MG63 (cell line): ENCODE results near the gene SAT1. TPM values are rescaled to one million over a fixed set of nuclear protein-coding genes. Genes with fewer than 3 reads are reported as not detected.

Experiments
- DNase-seq: peaks from one replicate; pipeline ENCODE4 v3.0.0-alpha.2; 2020
- H3K27me3 ChIP-seq: fragments of 250-450 bp; sonication (Bioruptor Pico); 2 replicates; pipeline ENCODE4 v1.5.1; 2020; ENCODE audit warnings: mild to moderate bottlenecking, moderate library complexity
- H3K36me3 ChIP-seq: fragments of 250-450 bp; sonication (Bioruptor Pico); 2 replicates; pipeline ENCODE4 v1.5.1; 2020; ENCODE audit warnings: mild to moderate bottlenecking, moderate library complexity
- H3K4me3 ChIP-seq: fragments of 250-450 bp; sonication (Bioruptor Pico); 2 replicates; pipeline ENCODE4 v1.5.1; 2020; ENCODE audit warnings: mild to moderate bottlenecking, moderate library complexity
- H3K9me3 ChIP-seq: fragments of 250-450 bp; sonication (Bioruptor Pico); 2 replicates; pipeline ENCODE4 v1.5.1; 2020; ENCODE audit warnings: mild to moderate bottlenecking, moderate library complexity
- total RNA-seq: library from RNA; depleted of rRNA; stranded (reverse); fragments of >200 nt; shearing (Covaris generic); gene quantifications from 2 replicates; pipeline ENCODE4 v1.2.3, GENCODE V29; 2014; ENCODE audit warnings: low replicate concordance; rRNA removed

The SAT1 gene
- total RNA-seq, 1 experiment from 2014 or later, result 62.1 TPM

GRCh38 chrX:23819385-23820234 is 36.6 kb downstream of the SAT1 start:
- Histone ChIP-seq H3K36me3 (no peaks in the 10 kb centered on the region), H3K9me3 (no peaks in the 10 kb centered on the region), H3K27me3 (no peaks in the 10 kb centered on the region), H3K4me3 (no peak overlapping the region)
- DNase-seq, result no peak

DNA sequence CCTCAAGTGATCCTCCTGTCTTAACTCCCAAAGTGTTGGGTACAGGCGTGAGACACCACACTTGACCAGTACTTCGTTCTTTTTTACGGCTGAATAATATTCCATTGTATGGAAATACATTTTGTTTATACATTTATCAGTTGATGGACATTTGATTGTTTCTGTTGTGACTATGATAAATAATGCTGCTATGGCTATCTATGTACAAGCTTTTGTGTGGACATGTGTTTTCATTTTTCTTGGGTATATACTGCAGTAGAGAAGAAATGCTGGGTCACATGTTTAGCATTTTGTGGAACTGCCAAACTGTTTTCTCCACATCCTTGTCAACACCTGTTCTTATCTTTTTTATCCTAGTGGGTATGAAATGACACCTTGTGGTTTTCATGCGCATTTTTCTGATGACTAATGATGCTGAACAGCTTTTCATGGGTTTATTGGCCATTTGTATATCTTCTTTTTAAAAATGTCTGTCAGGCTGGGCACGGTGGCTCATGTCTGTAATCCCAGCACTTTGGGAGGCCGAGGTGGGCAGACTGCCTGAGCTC is 37.3 kb downstream of the SAT1 start:
- no peak for DNase-seq
- Histone ChIP-seq H3K9me3 (no peaks in the 10 kb centered on the region), H3K27me3 (no peaks in the 10 kb centered on the region), H3K36me3 (no peaks in the 10 kb centered on the region), H3K4me3 (no peak overlapping the region)

GRCh38 chrX:23821847-23822246 is 38.9 kb downstream of the SAT1 start:
- no peak overlapping the region for H3K4me3 ChIP-seq
- H3K36me3 ChIP-seq, result no peaks in the 10 kb centered on the region
- no peaks in the 10 kb centered on the region for H3K9me3 ChIP-seq
- H3K27me3 ChIP-seq, result no peaks in the 10 kb centered on the region
- DNase-seq, result no peak

GRCh38 chrX:23822397-23822796 is 39.4 kb downstream of the SAT1 start:
- Histone ChIP-seq H3K9me3 (no peaks in the 10 kb centered on the region), H3K27me3 (no peaks in the 10 kb centered on the region)
- DNase-seq, result no peak

DNA sequence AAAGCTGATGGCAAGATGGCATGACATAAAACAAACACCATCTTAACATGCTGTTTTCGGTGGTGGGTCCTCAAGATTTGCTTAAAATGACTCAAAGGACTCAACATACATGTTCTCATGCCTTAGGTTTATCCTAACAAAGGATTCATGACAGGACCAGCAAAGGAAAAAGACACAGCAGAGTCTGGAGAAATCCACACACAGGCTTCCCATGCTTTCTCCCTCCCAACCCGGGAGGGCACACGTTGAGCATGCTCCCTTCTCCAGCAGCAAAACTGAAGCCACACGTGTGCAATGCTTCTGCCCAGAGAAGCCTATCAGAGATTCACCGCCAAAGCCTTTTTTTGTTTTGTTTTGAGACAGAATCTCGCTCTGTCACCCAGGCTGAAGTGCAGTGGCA is 39.9 kb downstream of the SAT1 start:
- Histone ChIP-seq H3K4me3 (no peak overlapping the region), H3K9me3 (no peaks in the 10 kb centered on the region), H3K27me3 (no peaks in the 10 kb centered on the region), H3K36me3 (no peaks in the 10 kb centered on the region)
- no peak for DNase-seq

More at GRCh38 chrX:23822397-23822796, 39.4 kb downstream of the SAT1 start:
- no peak overlapping the region for H3K4me3 ChIP-seq
- no peaks in the 10 kb centered on the region for H3K36me3 ChIP-seq

DNA sequence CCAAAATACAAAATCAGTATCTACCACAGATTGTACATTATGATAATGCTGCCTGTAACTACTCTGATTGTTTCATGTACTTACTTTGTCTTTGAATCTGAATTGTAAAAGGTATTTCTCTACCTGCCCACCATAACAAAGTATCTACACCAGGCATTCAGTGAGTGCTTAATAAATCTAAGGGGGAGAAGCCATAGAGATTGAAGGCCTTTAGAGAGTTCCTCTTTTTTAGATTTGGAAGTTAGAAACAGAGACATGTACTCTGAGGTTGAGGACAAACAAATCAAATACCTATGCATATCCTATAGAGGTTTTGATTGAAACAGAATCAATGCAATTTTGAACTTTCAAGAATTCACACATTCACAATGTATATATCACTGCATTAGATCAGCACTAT is 42.7 kb downstream of the SAT1 start:
- Histone ChIP-seq H3K27me3 (no peaks in the 10 kb centered on the region), H3K36me3 (no peaks in the 10 kb centered on the region), H3K9me3 (no peaks in the 10 kb centered on the region), H3K4me3 (no peak overlapping the region)
- DNase-seq, result no peak

- DNase-seq, result no peak
- H3K4me3 ChIP-seq, result no peak overlapping the region
- H3K27me3 ChIP-seq, result no peaks in the 10 kb centered on the region
- H3K9me3 ChIP-seq, result no peaks in the 10 kb centered on the region
- no peaks in the 10 kb centered on the region for H3K36me3 ChIP-seq
These were observed 43.2 kb downstream of the SAT1 start for GRCh38 chrX:23826216-23826615.

GRCh38 chrX:23826653-23827052 is 43.7 kb downstream of the SAT1 start:
- no peak overlapping the region for H3K4me3 ChIP-seq
- no peak for DNase-seq
- H3K9me3 ChIP-seq, result no peaks in the 10 kb centered on the region
- H3K36me3 ChIP-seq, result no peaks in the 10 kb centered on the region
- H3K27me3 ChIP-seq, result no peaks in the 10 kb centered on the region

- DNase-seq, result no peak
- no peak overlapping the region for H3K4me3 ChIP-seq
- no peaks in the 10 kb centered on the region for H3K36me3 ChIP-seq
- H3K9me3 ChIP-seq, result no peaks in the 10 kb centered on the region
- H3K27me3 ChIP-seq, result no peaks in the 10 kb centered on the region
These were observed 45.9 kb downstream of the SAT1 start for GRCh38 chrX:23828881-23829280.

GRCh38 chrX:23832721-23833120 is 49.7 kb downstream of the SAT1 start:
- H3K36me3 ChIP-seq, result no peaks in the 10 kb centered on the region
- no peaks in the 10 kb centered on the region for H3K27me3 ChIP-seq
- no peak for DNase-seq
- H3K9me3 ChIP-seq, result no peaks in the 10 kb centered on the region
- H3K4me3 ChIP-seq, result no peak overlapping the region

Other genes with a start within 250 kb of the SAT1 start
- gene PRDX4, start 115.7 kb upstream of the SAT1 start, total RNA-seq, result 554 and 568 TPM in 2 replicates
- gene ACOT9, start 39.9 kb upstream of the SAT1 start, total RNA-seq, result 70.9 and 80.9 TPM in 2 replicates
- 20.2 and 23.5 TPM in 2 replicates for gene APOO, start 124.8 kb downstream of the SAT1 start, total RNA-seq
- 0.92 TPM in 1 of 2 replicates, not detected in the other for gene CXorf58, start 124.8 kb downstream of the SAT1 start, total RNA-seq
- gene KLHL15, start 244.0 kb downstream of the SAT1 start, total RNA-seq, result 8.0 and 8.5 TPM in 2 replicates